Measurements from ENCODE around the gene WNT3A.

WNT3A gene

GRCh38 chr1:228048659-228049298 is 42.0 kb downstream of the WNT3A start:
- no peak for DNase-seq (ENCODE audit: low read depth in 2 of 2)

- DNase-seq (ENCODE audit: low read depth in 2 of 2): no peak
These were observed 43.9 kb downstream of the WNT3A start for GRCh38 chr1:228050571-228051231.

- DNase-seq (ENCODE audit: low read depth in 2 of 2): no peak
These were observed 51.6 kb downstream of the WNT3A start for GRCh38 chr1:228058172-228058948.

- no peak for DNase-seq (ENCODE audit: low read depth in 2 of 2)
These were observed 52.3 kb downstream of the WNT3A start for GRCh38 chr1:228058949-228059633.

- DNase-seq (ENCODE audit: low read depth in 2 of 2): peak; percentile 72 to 85
These were observed 53.0 kb downstream of the WNT3A start for GRCh38 chr1:228059634-228060457.

GRCh38 chr1:228060458-228061190 is 53.8 kb downstream of the WNT3A start:
- DNase-seq (ENCODE audit: low read depth in 2 of 2): no peak

- no peak for DNase-seq (ENCODE audit: low read depth in 2 of 2)
These were observed 54.8 kb downstream of the WNT3A start for GRCh38 chr1:228061411-228062084.

GRCh38 chr1:228062085-228062791 is 55.4 kb downstream of the WNT3A start:
- no peak for DNase-seq (ENCODE audit: low read depth in 2 of 2)

GRCh38 chr1:228062812-228063211 is 56.0 kb downstream of the WNT3A start:
- no peak for DNase-seq (ENCODE audit: low read depth in 2 of 2)

GRCh38 chr1:228063251-228064191 is 56.7 kb downstream of the WNT3A start:
- DNase-seq (ENCODE audit: low read depth in 2 of 2): no peak

GRCh38 chr1:228064296-228064695 is 57.5 kb downstream of the WNT3A start:
- DNase-seq (ENCODE audit: low read depth in 2 of 2): no peak

- DNase-seq (ENCODE audit: low read depth in 2 of 2): no peak
These were observed 58.1 kb downstream of the WNT3A start for GRCh38 chr1:228064741-228065542.

- no peak for DNase-seq (ENCODE audit: low read depth in 2 of 2)
These were observed 58.9 kb downstream of the WNT3A start for GRCh38 chr1:228065543-228066347.

GRCh38 chr1:228066416-228066815 is 59.6 kb downstream of the WNT3A start:
- no peak for DNase-seq (ENCODE audit: low read depth in 2 of 2)

GRCh38 chr1:228066891-228067654 is 60.3 kb downstream of the WNT3A start:
- no peak for DNase-seq (ENCODE audit: low read depth in 2 of 2)

- no peak for DNase-seq (ENCODE audit: low read depth in 2 of 2)
These were observed 61.6 kb downstream of the WNT3A start for GRCh38 chr1:228068359-228068758.

Data from stimulated activated CD4-positive, alpha-beta T cell treated with anti-CD3 and anti-CD28 coated beads, Interleukin-15, amount 100 ng/mL, for 48 hours (primary cell).